Bronchial epithelial cell (primary cell): Measurements from ENCODE around the gene MPRIP. TPM values are rescaled to one million over a fixed set of nuclear protein-coding genes. Genes with fewer than 3 reads are reported as not detected.

ENCODE experiments used
- DNase-seq: peaks from one replicate; pipeline ENCODE4 v3.0.0-alpha.2; 2010; ENCODE audit warnings: low read depth
- FAIRE-seq: peaks from 2 replicates; lab custom pipeline; 2011; peaks lifted over from hg19 to GRCh38; lab: Jason Lieb, UNC
- H3K27me3 ChIP-seq: 2 replicates; pipeline ENCODE4 v1.5.1; 2011; ENCODE audit warnings: low read length; ENCODE audit not compliant: control insufficient read depth, insufficient read depth
- H3K36me3 ChIP-seq: 2 replicates; pipeline ENCODE4 v1.5.1; 2011; ENCODE audit warnings: low read length; ENCODE audit not compliant: control insufficient read depth, insufficient read depth
- H3K4me3 ChIP-seq: 2 replicates; pipeline ENCODE4 v1.5.1; 2011; ENCODE audit warnings: mild to moderate bottlenecking, low read depth, low read length, control low read depth
- total RNA-seq: library from RNA; depleted of rRNA; stranded (reverse); fragments of >200 nt; gene quantifications from 2 replicates; pipeline ENCODE4 v1.2.1, GENCODE V29; 2014
- TF ChIP-seq, protein P1 (sequence below): IDR thresholded peaks from 2 replicates; pipeline ENCODE4 v1.5.1; 2011; ENCODE audit warnings: mild to moderate bottlenecking, moderate library complexity, low read length, control low read depth, inconsistent platforms; ENCODE audit not compliant: insufficient read depth, severe bottlenecking

The MPRIP gene
- total RNA-seq, 1 donor from 2014 or later, result 183 TPM

DNA sequence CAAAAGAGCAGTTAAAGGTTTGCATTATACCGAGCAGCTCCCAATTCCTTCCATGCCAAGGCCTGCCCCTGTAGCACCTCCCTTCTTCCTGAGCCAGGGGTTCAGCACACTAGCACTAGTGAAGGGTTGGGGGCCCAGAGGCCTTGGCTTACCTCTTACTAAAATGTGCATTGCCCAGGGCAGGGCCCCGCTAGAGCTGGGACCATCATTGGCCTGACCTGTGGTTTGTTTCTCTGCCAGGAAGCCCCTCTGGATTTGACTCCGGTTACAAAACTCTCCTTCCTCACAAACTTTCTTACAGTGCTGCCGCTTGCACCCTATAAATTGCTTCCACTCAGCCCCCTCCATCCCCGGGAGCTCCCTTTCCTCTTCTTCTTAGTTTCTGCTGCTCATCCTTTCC is 33.8 kb downstream of the MPRIP start:
- no peaks in the 10 kb centered on the region for H3K27me3 ChIP-seq
- TF ChIP-seq, protein P1, sequence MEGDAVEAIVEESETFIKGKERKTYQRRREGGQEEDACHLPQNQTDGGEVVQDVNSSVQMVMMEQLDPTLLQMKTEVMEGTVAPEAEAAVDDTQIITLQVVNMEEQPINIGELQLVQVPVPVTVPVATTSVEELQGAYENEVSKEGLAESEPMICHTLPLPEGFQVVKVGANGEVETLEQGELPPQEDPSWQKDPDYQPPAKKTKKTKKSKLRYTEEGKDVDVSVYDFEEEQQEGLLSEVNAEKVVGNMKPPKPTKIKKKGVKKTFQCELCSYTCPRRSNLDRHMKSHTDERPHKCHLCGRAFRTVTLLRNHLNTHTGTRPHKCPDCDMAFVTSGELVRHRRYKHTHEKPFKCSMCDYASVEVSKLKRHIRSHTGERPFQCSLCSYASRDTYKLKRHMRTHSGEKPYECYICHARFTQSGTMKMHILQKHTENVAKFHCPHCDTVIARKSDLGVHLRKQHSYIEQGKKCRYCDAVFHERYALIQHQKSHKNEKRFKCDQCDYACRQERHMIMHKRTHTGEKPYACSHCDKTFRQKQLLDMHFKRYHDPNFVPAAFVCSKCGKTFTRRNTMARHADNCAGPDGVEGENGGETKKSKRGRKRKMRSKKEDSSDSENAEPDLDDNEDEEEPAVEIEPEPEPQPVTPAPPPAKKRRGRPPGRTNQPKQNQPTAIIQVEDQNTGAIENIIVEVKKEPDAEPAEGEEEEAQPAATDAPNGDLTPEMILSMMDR, result no peak
- no peak for DNase-seq
- peaks cover 33% of the 10 kb centered on the region for H3K36me3 ChIP-seq
- no peak overlapping the region for H3K4me3 ChIP-seq
- no peak for FAIRE-seq

DNA sequence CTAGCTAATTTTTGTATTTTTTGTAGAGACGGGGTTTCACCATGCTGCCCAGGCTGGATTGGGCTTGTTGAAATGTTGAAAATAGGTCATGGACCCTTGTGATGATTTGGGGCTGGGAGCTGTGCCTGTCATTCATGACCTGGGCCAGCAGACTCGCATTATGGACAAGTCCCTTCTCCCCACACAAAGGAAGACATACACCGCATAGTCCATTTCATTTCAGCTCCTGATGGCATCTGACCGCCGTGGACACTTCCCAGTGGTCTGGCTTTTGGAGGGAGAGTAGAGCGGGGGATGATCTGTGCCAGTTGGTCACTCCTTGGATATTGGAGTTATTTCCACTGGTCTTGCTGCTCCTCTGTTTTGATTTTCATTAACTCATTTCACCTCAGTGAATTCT is 34.8 kb downstream of the MPRIP start:
- DNase-seq (no peak), FAIRE-seq (no peak)

DNA sequence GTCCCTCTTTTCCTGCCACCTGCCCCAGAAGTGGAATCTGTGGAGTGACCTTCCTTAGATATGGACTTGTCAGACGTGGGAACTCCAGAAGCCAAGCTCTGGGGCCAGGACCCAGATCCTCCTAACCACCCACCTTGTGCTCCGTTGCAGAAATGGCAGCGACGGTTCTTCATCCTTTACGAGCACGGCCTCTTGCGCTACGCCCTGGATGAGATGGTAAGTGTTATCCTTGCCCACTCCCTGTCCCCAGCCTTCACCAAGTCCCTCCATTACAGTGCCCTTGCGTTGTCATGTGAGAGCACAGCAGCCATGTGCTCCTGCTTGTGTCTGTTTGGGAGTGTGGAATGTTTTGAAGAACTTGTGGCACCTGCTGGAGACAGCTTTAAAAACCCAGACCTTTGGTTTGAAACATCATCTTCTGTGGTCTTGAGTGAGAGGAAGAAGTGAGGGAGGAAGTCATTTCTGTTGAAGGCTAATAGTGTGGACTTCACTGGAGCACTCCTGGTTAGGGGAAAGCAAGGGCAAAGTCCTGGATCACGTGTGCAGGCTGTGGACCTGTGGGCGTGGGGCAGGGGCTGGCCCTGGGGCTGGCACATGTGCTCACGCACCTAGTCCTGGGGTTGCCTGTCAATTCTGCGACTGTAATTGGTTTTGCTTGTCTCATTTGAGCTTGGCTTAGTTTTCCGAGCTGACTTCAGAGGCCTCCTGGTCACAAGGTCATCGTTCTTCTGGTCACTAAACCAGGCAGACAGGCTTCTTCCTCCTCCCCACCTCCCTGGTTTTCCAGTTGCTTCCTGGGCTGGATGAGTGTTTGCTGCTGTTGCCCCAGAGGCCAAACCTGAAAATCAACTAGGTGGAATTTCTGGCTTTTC is 35.8 kb downstream of the MPRIP start:
- Histone ChIP-seq H3K27me3 (no peaks in the 10 kb centered on the region), H3K4me3 (no peak overlapping the region), H3K36me3 (peaks cover 28% of the 10 kb centered on the region)
- TF ChIP-seq, protein P1, result no peak
- no peak for DNase-seq
- peak; percentile 89 for FAIRE-seq

More for the DNA sequence above, 34.8 kb downstream of the MPRIP start:
- Histone ChIP-seq H3K36me3 (peaks cover 30% of the 10 kb centered on the region), H3K4me3 (no peak overlapping the region), H3K27me3 (no peaks in the 10 kb centered on the region)
- TF ChIP-seq, protein P1, result no peak

DNA sequence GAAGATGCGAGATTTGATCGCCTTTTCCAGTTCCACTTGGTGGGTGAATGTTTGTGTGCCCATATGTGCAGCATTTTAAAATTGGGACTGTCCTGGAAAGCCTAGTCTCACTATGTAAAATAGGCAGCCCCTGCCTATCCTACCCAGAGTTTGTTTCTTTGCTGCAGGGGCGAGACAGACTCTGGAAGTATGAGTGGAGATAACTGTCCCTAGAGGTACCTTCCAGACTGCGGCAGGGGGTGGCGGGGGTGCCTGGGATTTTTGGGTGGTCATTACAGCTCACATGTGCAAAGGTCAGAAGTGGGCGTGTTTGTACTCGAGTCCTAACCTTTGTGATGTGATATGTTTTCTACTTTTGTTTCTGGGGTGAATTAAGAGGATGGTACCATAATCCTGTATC is 36.6 kb downstream of the MPRIP start:
- H3K4me3 ChIP-seq, result no peak overlapping the region
- DNase-seq, result no peak
- peaks cover 26% of the 10 kb centered on the region for H3K36me3 ChIP-seq
- TF ChIP-seq, protein P1, result no peak
- no peak for FAIRE-seq
- H3K27me3 ChIP-seq, result no peaks in the 10 kb centered on the region

DNA sequence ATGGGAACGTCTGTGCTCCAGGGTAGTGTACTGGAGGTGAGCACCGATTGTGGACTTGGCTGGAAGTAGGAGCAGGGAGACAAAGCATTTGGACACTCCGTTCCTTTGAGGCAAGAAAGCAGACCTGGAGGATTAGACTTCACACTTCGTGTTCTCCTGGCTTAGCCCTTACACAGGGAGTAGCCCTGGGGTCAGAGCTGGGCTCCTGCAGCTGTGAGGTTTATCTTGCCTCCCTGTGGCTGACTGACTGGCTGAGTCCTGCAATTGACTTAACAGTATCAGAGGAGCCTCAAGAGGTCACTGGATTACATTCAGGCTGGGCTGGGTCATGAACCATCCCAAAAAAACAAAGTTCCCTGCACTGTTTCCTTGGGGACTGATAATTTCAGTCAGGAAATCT is 37.1 kb downstream of the MPRIP start:
- no peak for FAIRE-seq
- Histone ChIP-seq H3K27me3 (no peaks in the 10 kb centered on the region), H3K36me3 (peaks cover 29% of the 10 kb centered on the region), H3K4me3 (no peak overlapping the region)
- DNase-seq, result no peak
- TF ChIP-seq, protein P1, result no peak

DNA sequence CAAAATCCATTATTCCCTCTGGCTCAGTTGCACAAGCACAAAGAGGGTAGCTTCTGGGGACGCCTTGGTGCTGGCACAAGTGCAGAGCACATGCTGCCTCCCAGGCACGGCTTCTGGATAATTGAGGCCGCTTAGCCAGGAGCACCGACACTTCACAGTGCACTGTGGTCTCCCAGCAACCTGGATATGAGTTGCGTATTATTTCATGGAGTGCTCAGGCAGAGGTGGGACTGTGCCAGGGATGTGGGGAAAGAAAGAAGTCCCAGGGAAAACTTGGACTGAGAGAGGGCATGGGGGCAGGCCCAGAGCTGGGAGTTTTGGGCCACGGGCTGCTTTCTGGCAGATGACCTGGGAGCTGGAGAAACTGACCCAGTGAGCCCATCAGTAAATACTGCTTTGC is 37.5 kb downstream of the MPRIP start:
- DNase-seq, result no peak
- Histone ChIP-seq H3K27me3 (no peaks in the 10 kb centered on the region), H3K4me3 (no peak overlapping the region), H3K36me3 (peaks cover 31% of the 10 kb centered on the region)
- TF ChIP-seq, protein P1, result no peak
- FAIRE-seq, result no peak
